Keratinocyte (primary cell): ENCODE measurements around the gene STK33. TPM values are rescaled to one million over a fixed set of nuclear protein-coding genes. Genes with fewer than 3 reads are reported as not detected.

ENCODE experiments used
- DNase-seq: peaks from one replicate; pipeline ENCODE4 v3.0.0-alpha.2; 2011; ENCODE audit warnings: low read depth, missing footprints, low spot score
- FAIRE-seq: peaks from 2 replicates; lab custom pipeline; 2011; peaks lifted over from hg19 to GRCh38; lab: Jason Lieb, UNC
- H2AFZ ChIP-seq: 2 replicates; pipeline ENCODE4 v1.6.0; 2012; ENCODE audit warnings: low read length, control low read depth, inconsistent platforms; ENCODE audit not compliant: control insufficient read depth
- H3K27ac ChIP-seq: 2 replicates; pipeline ENCODE4 v1.5.1; 2011; ENCODE audit warnings: low read length; ENCODE audit not compliant: control insufficient read depth, insufficient read depth
- H3K27me3 ChIP-seq: 3 replicates; pipeline ENCODE4 v1.6.0; 2011; ENCODE audit warnings: low read length; ENCODE audit not compliant: control insufficient read depth, insufficient read depth; ENCODE audit errors: extremely low read depth
- H3K36me3 ChIP-seq, 2 experiments: 2 replicates in 1 of 2; 3 replicates in 1 of 2; pipeline ENCODE4 v1.5.1; 2011; ENCODE audit warnings: low read length in 2 of 2, mild to moderate bottlenecking in 1 of 2; ENCODE audit not compliant: control insufficient read depth in 2 of 2, insufficient read depth in 2 of 2; ENCODE audit errors: extremely low read depth in 1 of 2
- H3K4me1 ChIP-seq: 3 replicates; pipeline ENCODE4 v1.5.1; 2011; ENCODE audit warnings: low read length; ENCODE audit not compliant: control insufficient read depth, insufficient read depth; ENCODE audit errors: extremely low read depth
- H3K4me2 ChIP-seq: 3 replicates; pipeline ENCODE4 v1.6.0; 2011; ENCODE audit warnings: low read depth, low read length; ENCODE audit not compliant: control insufficient read depth, insufficient read depth; ENCODE audit errors: extremely low read depth
- H3K4me3 ChIP-seq, 3 experiments: fragments of 200-600 bp in 1 of 3; sonication (generic) in 1 of 3; 2 replicates in 2 of 3; 3 replicates in 1 of 3; pipeline ENCODE4 v1.5.1; 2011 to 2016; ENCODE audit warnings: low read length in 3 of 3, mild to moderate bottlenecking in 3 of 3, control low read depth in 2 of 3, inconsistent platforms in 1 of 3, low read depth in 1 of 3, mixed read lengths in 1 of 3, mixed run types in 1 of 3, moderate library complexity in 1 of 3; ENCODE audit not compliant: control insufficient read depth in 2 of 3, insufficient read depth in 2 of 3; ENCODE audit errors: extremely low read depth in 1 of 3
- H3K79me2 ChIP-seq: 2 replicates; pipeline ENCODE4 v1.6.0; 2012; ENCODE audit warnings: low read length; ENCODE audit not compliant: control insufficient read depth, insufficient read depth
- H3K9ac ChIP-seq: 3 replicates; pipeline ENCODE4 v1.6.0; 2011; ENCODE audit warnings: low read length; ENCODE audit not compliant: control insufficient read depth, insufficient read depth; ENCODE audit errors: extremely low read depth
- H3K9me1 ChIP-seq: 3 replicates; pipeline ENCODE4 v1.6.0; 2011; ENCODE audit warnings: low read length; ENCODE audit not compliant: control insufficient read depth, insufficient read depth; ENCODE audit errors: extremely low read depth
- H3K9me3 ChIP-seq: 2 replicates; pipeline ENCODE4 v1.5.1; 2012; ENCODE audit warnings: low read depth, low read length; ENCODE audit not compliant: control insufficient read depth
- H4K20me1 ChIP-seq: 3 replicates; pipeline ENCODE4 v1.6.0; 2011; ENCODE audit warnings: low read length; ENCODE audit not compliant: control insufficient read depth, insufficient read depth; ENCODE audit errors: extremely low read depth
- EZH2 ChIP-seq: IDR thresholded peaks from one replicate; pipeline ENCODE4 v1.6.1; 2012; ENCODE audit warnings: inconsistent platforms, mild to moderate bottlenecking, low read length, moderate library complexity
- dilution Hi-C: fragments of 300-500 bp; cut with MboI; formaldehyde crosslinking; loops from one replicate; pipeline ENCODE4 v1.7.0; 2020; ENCODE audit warnings: low sequenced_read_pairs; ENCODE audit not compliant: extremely low pct_ligation_motif_present
- polyA plus RNA-seq, 5 experiments: library from polyadenylated mRNA; depleted of rRNA in 3 of 5; stranded (reverse) in 3 of 5; stranded (forward) in 1 of 5; unstranded in 1 of 5; fragments of >200 nt; gene quantifications; 1 replicate in 1 of 5; 2 replicates in 3 of 5; 3 replicates in 1 of 5; pipeline versions ENCODE4 v1.2.1 to v1.2.3, GENCODE V29; 2011 to 2012; ENCODE audit warnings: missing spikeins in 2 of 5, low read depth in 1 of 5, low replicate concordance in 1 of 5
- TF ChIP-seq, protein P1 (sequence below), 3 experiments: IDR thresholded peaks in 1 of 3; conservative IDR thresholded peaks in 1 of 3; optimal IDR thresholded peaks in 1 of 3; 2 replicates in 2 of 3; 3 replicates in 1 of 3; pipeline versions ENCODE3 to v1.5.1; 2011; ENCODE audit warnings: low read length in 3 of 3, mild to moderate bottlenecking in 3 of 3, moderate library complexity in 2 of 3, control low read depth in 1 of 3, inconsistent platforms in 1 of 3; ENCODE audit not compliant: insufficient read depth in 2 of 3; ENCODE audit errors: extremely low read depth in 1 of 3

Gene STK33
- polyA plus RNA-seq, 1 donor (not counting 4 experiments of a cell fraction or from before 2014, with no cell fraction given): 0.05 TPM

GRCh38 chr11:8361664-8362210 is 232.3 kb downstream of the STK33 start:
- H3K27me3 ChIP-seq: peaks cover 13% of the 10 kb centered on the region
- H3K4me1 ChIP-seq: no peaks in the 10 kb centered on the region
- H4K20me1 ChIP-seq: no peaks in the 10 kb centered on the region
- no peaks in the 10 kb centered on the region for H3K36me3 ChIP-seq
- dilution Hi-C loops: no loop called here
- no peak for FAIRE-seq
- no peak overlapping the region for H3K4me3 ChIP-seq
- H3K9ac ChIP-seq: no peak overlapping the region
- TF ChIP-seq EZH2: no peak
- TF ChIP-seq, protein P1, sequence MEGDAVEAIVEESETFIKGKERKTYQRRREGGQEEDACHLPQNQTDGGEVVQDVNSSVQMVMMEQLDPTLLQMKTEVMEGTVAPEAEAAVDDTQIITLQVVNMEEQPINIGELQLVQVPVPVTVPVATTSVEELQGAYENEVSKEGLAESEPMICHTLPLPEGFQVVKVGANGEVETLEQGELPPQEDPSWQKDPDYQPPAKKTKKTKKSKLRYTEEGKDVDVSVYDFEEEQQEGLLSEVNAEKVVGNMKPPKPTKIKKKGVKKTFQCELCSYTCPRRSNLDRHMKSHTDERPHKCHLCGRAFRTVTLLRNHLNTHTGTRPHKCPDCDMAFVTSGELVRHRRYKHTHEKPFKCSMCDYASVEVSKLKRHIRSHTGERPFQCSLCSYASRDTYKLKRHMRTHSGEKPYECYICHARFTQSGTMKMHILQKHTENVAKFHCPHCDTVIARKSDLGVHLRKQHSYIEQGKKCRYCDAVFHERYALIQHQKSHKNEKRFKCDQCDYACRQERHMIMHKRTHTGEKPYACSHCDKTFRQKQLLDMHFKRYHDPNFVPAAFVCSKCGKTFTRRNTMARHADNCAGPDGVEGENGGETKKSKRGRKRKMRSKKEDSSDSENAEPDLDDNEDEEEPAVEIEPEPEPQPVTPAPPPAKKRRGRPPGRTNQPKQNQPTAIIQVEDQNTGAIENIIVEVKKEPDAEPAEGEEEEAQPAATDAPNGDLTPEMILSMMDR (optimal IDR thresholded peaks at IDR 0.05 in 1 of 3, IDR thresholded peaks at IDR 0.05 in 1 of 3, conservative IDR thresholded peaks at IDR 0.05 in 1 of 3; ENCODE audit: extremely low read depth in 1 of 3, insufficient read depth in 2 of 3, low read length in 3 of 3): no peak
- H3K9me3 ChIP-seq: no peaks in the 10 kb centered on the region
- H2AFZ ChIP-seq: no peak overlapping the region
- no peaks in the 10 kb centered on the region for H3K79me2 ChIP-seq
- no peak overlapping the region for H3K27ac ChIP-seq
- H3K9me1 ChIP-seq: no peaks in the 10 kb centered on the region
- H3K4me2 ChIP-seq: no peak overlapping the region
- no peak for DNase-seq

- TF ChIP-seq, protein P1 (optimal IDR thresholded peaks at IDR 0.05 in 1 of 3, IDR thresholded peaks at IDR 0.05 in 1 of 3, conservative IDR thresholded peaks at IDR 0.05 in 1 of 3; ENCODE audit: extremely low read depth in 1 of 3, insufficient read depth in 2 of 3, low read length in 3 of 3): no peak
- no peak for TF ChIP-seq EZH2
- Histone ChIP-seq H3K27me3 (peaks cover 17% of the 10 kb centered on the region), H3K36me3 (no peaks in the 10 kb centered on the region), H3K27ac (no peak overlapping the region), H3K9me3 (no peaks in the 10 kb centered on the region), H3K9ac (no peak overlapping the region), H3K4me3 (no peak overlapping the region), H3K79me2 (no peaks in the 10 kb centered on the region), H3K4me1 (no peaks in the 10 kb centered on the region), H2AFZ (no peak overlapping the region), H3K9me1 (no peaks in the 10 kb centered on the region), H4K20me1 (no peaks in the 10 kb centered on the region), H3K4me2 (no peak overlapping the region)
- FAIRE-seq (no peak), DNase-seq (no peak)
- dilution Hi-C loops: no loop called here
Observed at GRCh38 chr11:8361206-8361605, 232.8 kb downstream of the STK33 start.
